Kidney epithelial cell (primary cell): ENCODE results near the gene KCNK3. TPM values are rescaled to one million over a fixed set of nuclear protein-coding genes. Genes with fewer than 3 reads are reported as not detected.
A peak's percentile ranks its signal among the peaks of the same experiment; 100 is the strongest.

Experiments
- DNase-seq: peaks from one replicate; pipeline ENCODE4 v3.0.0-alpha.2; 2010; ENCODE audit warnings: low read depth
- H3K27me3 ChIP-seq: 2 replicates; pipeline ENCODE4 v1.6.0; 2011; ENCODE audit warnings: low read length; ENCODE audit not compliant: control insufficient read depth, insufficient read depth
- H3K36me3 ChIP-seq: 2 replicates; pipeline ENCODE4 v1.5.1; 2011; ENCODE audit warnings: low read length; ENCODE audit not compliant: control insufficient read depth, insufficient read depth
- H3K4me3 ChIP-seq: 2 replicates; pipeline ENCODE4 v1.5.1; 2011; ENCODE audit warnings: low read depth, mild to moderate bottlenecking, control low read depth, low read length
- total RNA-seq: library from RNA; depleted of rRNA; stranded (reverse); fragments of >200 nt; gene quantifications from 2 replicates; pipeline ENCODE4 v1.2.3, GENCODE V29; 2015
- TF ChIP-seq, protein P1 (sequence below): IDR thresholded peaks from 2 replicates; pipeline ENCODE4 v1.5.1; 2011; ENCODE audit warnings: mild to moderate bottlenecking, moderate library complexity, low read length, control low read depth, inconsistent platforms; ENCODE audit not compliant: insufficient read depth, poor library complexity, severe bottlenecking

Gene KCNK3
- total RNA-seq, 1 donor from 2014 or later, result 13.9 TPM

DNA sequence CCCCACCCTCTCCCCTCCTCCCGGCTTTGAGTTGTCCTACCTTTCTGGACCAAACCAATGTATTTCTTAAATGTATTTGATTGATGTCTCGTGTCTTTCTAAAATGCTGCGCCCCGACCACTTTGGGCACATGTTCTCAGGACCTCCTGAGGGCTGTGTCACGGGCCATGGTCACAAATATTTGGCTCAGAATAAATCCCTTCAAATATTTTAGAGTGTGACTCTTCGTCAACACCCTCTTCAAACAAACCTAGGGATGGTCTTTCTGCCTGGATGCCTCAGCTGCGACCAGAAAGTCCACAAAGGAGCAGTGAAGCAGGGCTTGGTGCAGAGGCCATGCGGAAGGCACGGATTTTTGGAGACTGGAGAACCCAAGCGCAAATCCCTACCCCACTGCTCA lies 70.5 kb downstream of the KCNK3 start:
- H3K36me3 ChIP-seq, result peaks cover 1% of the 10 kb centered on the region
- TF ChIP-seq, protein P1, sequence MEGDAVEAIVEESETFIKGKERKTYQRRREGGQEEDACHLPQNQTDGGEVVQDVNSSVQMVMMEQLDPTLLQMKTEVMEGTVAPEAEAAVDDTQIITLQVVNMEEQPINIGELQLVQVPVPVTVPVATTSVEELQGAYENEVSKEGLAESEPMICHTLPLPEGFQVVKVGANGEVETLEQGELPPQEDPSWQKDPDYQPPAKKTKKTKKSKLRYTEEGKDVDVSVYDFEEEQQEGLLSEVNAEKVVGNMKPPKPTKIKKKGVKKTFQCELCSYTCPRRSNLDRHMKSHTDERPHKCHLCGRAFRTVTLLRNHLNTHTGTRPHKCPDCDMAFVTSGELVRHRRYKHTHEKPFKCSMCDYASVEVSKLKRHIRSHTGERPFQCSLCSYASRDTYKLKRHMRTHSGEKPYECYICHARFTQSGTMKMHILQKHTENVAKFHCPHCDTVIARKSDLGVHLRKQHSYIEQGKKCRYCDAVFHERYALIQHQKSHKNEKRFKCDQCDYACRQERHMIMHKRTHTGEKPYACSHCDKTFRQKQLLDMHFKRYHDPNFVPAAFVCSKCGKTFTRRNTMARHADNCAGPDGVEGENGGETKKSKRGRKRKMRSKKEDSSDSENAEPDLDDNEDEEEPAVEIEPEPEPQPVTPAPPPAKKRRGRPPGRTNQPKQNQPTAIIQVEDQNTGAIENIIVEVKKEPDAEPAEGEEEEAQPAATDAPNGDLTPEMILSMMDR, result no peak
- H3K4me3 ChIP-seq, result no peak overlapping the region
- no peak for DNase-seq
- H3K27me3 ChIP-seq, result no peaks in the 10 kb centered on the region

DNA sequence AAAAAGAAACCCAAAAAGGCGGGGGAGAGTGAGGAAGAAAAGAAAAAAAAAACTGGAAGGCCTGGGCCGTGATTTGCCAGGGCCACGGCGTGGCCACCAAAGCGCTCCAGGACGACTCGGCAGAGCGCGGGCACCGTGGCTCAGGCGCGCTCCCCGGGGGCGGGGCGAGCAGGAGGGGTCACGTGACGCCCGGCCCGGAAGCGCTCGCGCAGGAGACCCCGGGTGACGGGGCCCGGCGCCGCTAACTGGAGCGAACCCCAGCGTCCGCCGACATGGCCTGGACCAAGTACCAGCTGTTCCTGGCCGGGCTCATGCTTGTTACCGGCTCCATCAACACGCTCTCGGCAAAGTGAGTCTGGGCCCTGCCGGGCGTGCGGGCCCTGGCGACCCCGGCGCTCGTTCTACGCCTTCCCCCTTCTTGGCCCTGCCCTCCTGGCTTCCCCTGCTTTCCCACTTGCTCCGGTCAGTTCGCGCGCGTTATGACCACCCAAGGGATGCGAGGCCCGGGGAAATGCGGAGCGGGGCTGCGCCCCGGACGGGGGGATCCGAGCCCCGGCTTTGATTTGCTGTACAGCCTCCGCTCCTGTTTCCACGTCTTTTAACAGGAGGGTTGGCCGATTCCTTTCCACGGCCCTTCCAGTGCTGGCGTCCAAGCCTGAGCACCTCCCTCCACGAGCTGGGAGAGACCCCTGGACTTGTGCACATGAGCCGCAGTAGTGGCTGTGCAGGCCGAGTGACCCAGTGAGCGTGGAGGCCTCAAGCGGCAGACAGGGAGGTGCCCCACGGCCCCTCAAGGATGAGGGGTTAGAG lies 71.8 kb downstream of the KCNK3 start, which contains the start of gene SLC35F6:
Gene SLC35F6, plus strand, starts transcription at position 207 of the 810 bp plus-strand sequence. Its CDS starts 66 bp downstream, at position 273.
- Histone ChIP-seq H3K4me3 (peak within 1 kb of the TSS; percentile 99), H3K27me3 (no peaks in the 10 kb centered on the region), H3K36me3 (peaks cover 1% of the 10 kb centered on the region)
- TF ChIP-seq, protein P1, result no peak
- no peak for DNase-seq

DNA sequence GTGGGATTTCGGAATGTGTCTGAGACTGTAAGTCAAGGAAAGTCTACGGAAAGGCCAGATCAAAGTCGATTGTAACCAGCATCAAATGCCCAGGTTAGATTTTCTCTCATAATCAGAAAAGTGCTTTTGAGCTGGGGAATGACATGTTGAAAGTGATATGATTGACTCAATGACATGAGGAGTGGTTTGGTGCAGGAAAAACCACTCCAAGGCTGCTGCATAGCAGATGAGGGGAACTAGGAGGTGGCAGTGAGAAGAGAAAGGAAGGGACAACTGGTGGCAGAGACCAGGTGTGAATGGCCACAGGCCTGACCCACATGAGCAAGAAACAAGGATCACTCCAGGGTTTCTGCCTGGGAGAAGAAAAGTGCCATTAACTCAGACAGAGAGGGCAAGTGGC lies 72.4 kb downstream of the KCNK3 start:
- TF ChIP-seq, protein P1, result no peak
- Histone ChIP-seq H3K27me3 (no peaks in the 10 kb centered on the region), H3K36me3 (peaks cover 1% of the 10 kb centered on the region), H3K4me3 (peak overlapping the region; percentile 99)
- DNase-seq, result no peak

DNA sequence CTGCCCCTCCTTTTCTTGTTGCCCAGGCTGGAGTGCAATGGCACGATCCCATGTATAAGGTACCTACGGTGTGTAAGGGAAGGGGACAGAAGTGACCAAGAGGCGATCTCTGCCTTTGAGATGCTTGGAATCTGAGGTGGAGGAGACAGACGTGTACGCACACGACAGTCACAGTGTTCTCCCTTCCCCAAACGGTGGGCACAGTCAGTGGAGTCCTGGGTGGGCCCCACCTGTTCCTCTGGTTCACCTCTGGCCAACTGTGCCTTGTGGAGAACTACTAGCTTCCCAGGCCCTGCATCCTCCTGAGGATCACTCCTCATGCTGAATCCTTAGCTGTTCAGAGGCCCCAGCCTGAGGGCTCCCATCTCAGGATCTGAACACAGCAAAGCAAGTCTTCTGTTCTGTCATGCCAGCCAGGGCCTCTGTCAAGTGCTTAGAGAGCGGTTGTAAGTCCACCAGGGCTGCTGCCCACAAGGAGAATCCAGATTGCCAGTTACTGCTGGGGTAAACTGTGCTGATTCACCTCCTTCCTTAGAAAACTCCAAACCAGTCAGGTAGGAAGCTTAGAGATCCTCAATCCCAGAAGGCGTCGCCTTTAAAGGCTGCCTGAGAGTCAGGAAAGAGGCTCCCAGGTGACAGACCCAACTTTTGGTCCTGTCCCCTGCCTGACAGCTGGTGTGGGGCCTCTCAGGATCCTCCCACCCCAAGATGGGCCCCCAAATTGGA lies 73.1 kb downstream of the KCNK3 start:
- Histone ChIP-seq H3K36me3 (peaks cover 1% of the 10 kb centered on the region), H3K4me3 (peak overlapping the region; percentile 99), H3K27me3 (no peaks in the 10 kb centered on the region)
- no peak for DNase-seq
- TF ChIP-seq, protein P1, result no peak

DNA sequence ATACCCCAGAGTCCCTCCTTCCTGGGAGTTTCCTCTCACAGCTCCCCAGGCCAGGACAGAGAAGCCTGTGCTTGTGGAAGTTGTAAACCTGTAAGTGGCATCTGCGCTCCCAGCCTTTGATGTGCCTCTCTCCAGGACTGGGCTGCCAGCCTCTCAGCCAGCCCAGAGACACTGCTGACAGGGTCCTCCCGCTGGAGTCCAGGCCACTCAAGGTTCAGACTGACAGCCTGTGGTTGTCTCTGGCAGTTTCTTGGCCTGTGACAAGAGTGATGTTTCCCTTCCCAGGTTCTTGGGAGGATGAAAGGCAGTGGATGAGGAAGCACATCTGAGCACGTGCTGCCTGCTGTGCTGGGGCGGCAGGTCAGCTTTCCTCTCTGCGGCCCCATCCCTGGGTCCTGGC lies 74.6 kb downstream of the KCNK3 start:
- no peak for DNase-seq
- peaks cover 1% of the 10 kb centered on the region for H3K36me3 ChIP-seq
- no peaks in the 10 kb centered on the region for H3K27me3 ChIP-seq
- TF ChIP-seq, protein P1, result no peak
- no peak overlapping the region for H3K4me3 ChIP-seq
